ENCODE results near the gene EPB41L1. TPM values are rescaled to one million over a fixed set of nuclear protein-coding genes. Genes with fewer than 3 reads are reported as not detected.

Gene EPB41L1
- polyA plus RNA-seq, 4 donors, result 10.5 to 26.5 (median 12.6) TPM

GRCh38 chr20:36207602-36208001 is 53.1 kb downstream of the EPB41L1 start:
- no peak overlapping the region for H3K4me3 ChIP-seq (ENCODE audit: low read depth in 1 of 3, low read length in 3 of 3)
- H3K9me3 ChIP-seq (ENCODE audit: control insufficient read depth in 2 of 2, insufficient read depth in 1 of 2, low read depth in 1 of 2, low read length in 1 of 2), result no peaks in the 10 kb centered on the region
- 79 to 93% (median 87%) methylated on average over 11 of the region's 11 CpGs for WGBS, 3 donors
- no peaks in the 10 kb centered on the region for H3K27me3 ChIP-seq (ENCODE audit: control insufficient read depth in 3 of 3, insufficient read depth in 3 of 3, low read length in 3 of 3)
- no peak overlapping the region for H3K27ac ChIP-seq (ENCODE audit: low read depth in 1 of 3, low read length in 2 of 3)
- H3K4me1 ChIP-seq (ENCODE audit: control insufficient read depth in 3 of 3, insufficient read depth in 2 of 3, low read depth in 1 of 3, low read length in 2 of 3), result no peaks in the 10 kb centered on the region
- FAIRE-seq, result no peak
- peaks cover 3 to 82% (median 13%) of the 10 kb centered on the region in 3 donors for H3K36me3 ChIP-seq (ENCODE audit: control insufficient read depth in 3 of 3, insufficient read depth in 2 of 3, low read depth in 1 of 3, low read length in 3 of 3)
- no peak for DNase-seq

DNA sequence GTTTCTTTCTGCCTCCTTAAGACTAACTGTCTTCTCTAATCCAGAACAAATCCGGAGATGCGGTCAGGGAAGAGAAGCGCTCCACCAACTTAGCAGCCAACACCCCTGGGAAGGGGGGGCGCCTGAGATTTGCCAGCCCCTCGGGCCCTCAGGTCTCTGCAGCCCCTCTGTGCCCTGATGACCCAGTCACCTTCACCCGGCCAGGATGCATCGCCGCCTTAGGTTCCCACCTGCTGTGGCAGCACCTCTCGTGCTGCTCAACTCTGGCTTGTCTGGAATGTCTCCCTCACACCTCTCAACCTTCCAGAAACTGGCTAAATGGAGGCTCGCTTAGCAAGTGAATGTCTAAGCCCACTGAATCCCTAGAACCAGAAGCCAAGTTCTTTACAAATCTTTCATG is 53.7 kb downstream of the EPB41L1 start:
- no peaks in the 10 kb centered on the region for H3K4me1 ChIP-seq (ENCODE audit: control insufficient read depth in 3 of 3, insufficient read depth in 2 of 3, low read depth in 1 of 3, low read length in 2 of 3)
- WGBS, 3 donors, result 89 to 91% (median 91%) methylated on average over 10 of the region's 10 CpGs
- peaks cover 3 to 81% (median 13%) of the 10 kb centered on the region in 3 donors for H3K36me3 ChIP-seq (ENCODE audit: control insufficient read depth in 3 of 3, insufficient read depth in 2 of 3, low read depth in 1 of 3, low read length in 3 of 3)
- no peak for DNase-seq
- H3K27ac ChIP-seq (ENCODE audit: low read depth in 1 of 3, low read length in 2 of 3), result no peak overlapping the region
- no peak for FAIRE-seq
- no peak overlapping the region for H3K4me3 ChIP-seq (ENCODE audit: low read depth in 1 of 3, low read length in 3 of 3)
- H3K9me3 ChIP-seq (ENCODE audit: control insufficient read depth in 2 of 2, insufficient read depth in 1 of 2, low read depth in 1 of 2, low read length in 1 of 2), result no peaks in the 10 kb centered on the region
- no peaks in the 10 kb centered on the region for H3K27me3 ChIP-seq (ENCODE audit: control insufficient read depth in 3 of 3, insufficient read depth in 3 of 3, low read length in 3 of 3)

GRCh38 chr20:36210436-36211021 is 56.0 kb downstream of the EPB41L1 start:
- DNase-seq, result no peak
- Histone ChIP-seq H3K9me3 (ENCODE audit: control insufficient read depth in 2 of 2, insufficient read depth in 1 of 2, low read depth in 1 of 2, low read length in 1 of 2) (no peaks in the 10 kb centered on the region), H3K36me3 (ENCODE audit: control insufficient read depth in 3 of 3, insufficient read depth in 2 of 3, low read depth in 1 of 3, low read length in 3 of 3) (peaks cover 3 to 82% (median 12%) of the 10 kb centered on the region in 3 donors), H3K27ac (ENCODE audit: low read depth in 1 of 3, low read length in 2 of 3) (no peak overlapping the region), H3K4me1 (ENCODE audit: control insufficient read depth in 3 of 3, insufficient read depth in 2 of 3, low read depth in 1 of 3, low read length in 2 of 3) (no peaks in the 10 kb centered on the region), H3K4me3 (ENCODE audit: low read depth in 1 of 3, low read length in 3 of 3) (no peak overlapping the region), H3K27me3 (ENCODE audit: control insufficient read depth in 3 of 3, insufficient read depth in 3 of 3, low read length in 3 of 3) (no peaks in the 10 kb centered on the region)
- FAIRE-seq, result no peak
- 85 to 89% (median 86%) methylated on average over 5 of the region's 5 CpGs for WGBS, 3 donors

DNA sequence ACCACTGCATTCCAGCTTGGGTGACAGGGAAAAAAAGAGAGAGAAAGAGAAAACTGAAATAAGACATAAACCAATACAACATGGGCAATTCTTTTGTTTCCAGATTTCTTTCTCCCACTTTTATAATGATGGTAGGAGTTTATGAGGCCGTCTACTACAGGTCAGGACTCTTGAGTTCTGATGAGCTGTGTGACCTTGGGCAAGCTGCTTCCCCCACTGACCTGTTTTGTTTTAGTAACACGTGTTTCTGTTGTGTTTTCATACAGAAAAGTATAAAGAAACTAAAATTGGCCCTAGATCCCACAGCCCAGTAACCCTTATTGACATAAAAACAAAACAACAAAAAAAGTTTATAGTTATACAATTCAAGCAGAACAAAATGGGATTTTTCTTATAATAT is 58.8 kb downstream of the EPB41L1 start:
- FAIRE-seq, result no peak
- Histone ChIP-seq H3K4me1 (ENCODE audit: control insufficient read depth in 3 of 3, insufficient read depth in 2 of 3, low read depth in 1 of 3, low read length in 2 of 3) (no peaks in the 10 kb centered on the region), H3K9me3 (ENCODE audit: control insufficient read depth in 2 of 2, insufficient read depth in 1 of 2, low read depth in 1 of 2, low read length in 1 of 2) (no peaks in the 10 kb centered on the region), H3K36me3 (ENCODE audit: control insufficient read depth in 3 of 3, insufficient read depth in 2 of 3, low read depth in 1 of 3, low read length in 3 of 3) (peaks cover 3 to 67% (median 5%) of the 10 kb centered on the region in 3 donors), H3K27me3 (ENCODE audit: control insufficient read depth in 3 of 3, insufficient read depth in 3 of 3, low read length in 3 of 3) (no peaks in the 10 kb centered on the region), H3K27ac (ENCODE audit: low read depth in 1 of 3, low read length in 2 of 3) (no peak overlapping the region), H3K4me3 (ENCODE audit: low read depth in 1 of 3, low read length in 3 of 3) (no peak overlapping the region)
- DNase-seq, result no peak
- WGBS, 3 donors, result 60 to 71% (median 61%) methylated on average over 2 of the region's 2 CpGs

GRCh38 chr20:36214684-36215256 is 60.2 kb downstream of the EPB41L1 start:
- Histone ChIP-seq H3K9me3 (ENCODE audit: control insufficient read depth in 2 of 2, insufficient read depth in 1 of 2, low read depth in 1 of 2, low read length in 1 of 2) (no peaks in the 10 kb centered on the region), H3K36me3 (ENCODE audit: control insufficient read depth in 3 of 3, insufficient read depth in 2 of 3, low read depth in 1 of 3, low read length in 3 of 3) (peaks cover 1 to 65% (median 3%) of the 10 kb centered on the region in 3 donors), H3K4me3 (ENCODE audit: low read depth in 1 of 3, low read length in 3 of 3) (no peak overlapping the region), H3K4me1 (ENCODE audit: control insufficient read depth in 3 of 3, insufficient read depth in 2 of 3, low read depth in 1 of 3, low read length in 2 of 3) (no peaks in the 10 kb centered on the region), H3K27ac (ENCODE audit: low read depth in 1 of 3, low read length in 2 of 3) (no peak overlapping the region), H3K27me3 (ENCODE audit: control insufficient read depth in 3 of 3, insufficient read depth in 3 of 3, low read length in 3 of 3) (no peaks in the 10 kb centered on the region)
- DNase-seq (no peak), FAIRE-seq (no peak)
- 64 to 76% (median 69%) methylated on average over 5 of the region's 5 CpGs for WGBS, 3 donors

GRCh38 chr20:36215778-36216177 is 61.2 kb downstream of the EPB41L1 start:
- Histone ChIP-seq H3K27ac (ENCODE audit: low read depth in 1 of 3, low read length in 2 of 3) (no peak overlapping the region), H3K27me3 (ENCODE audit: control insufficient read depth in 3 of 3, insufficient read depth in 3 of 3, low read length in 3 of 3) (no peaks in the 10 kb centered on the region), H3K4me3 (ENCODE audit: low read depth in 1 of 3, low read length in 3 of 3) (no peak overlapping the region), H3K36me3 (ENCODE audit: control insufficient read depth in 3 of 3, insufficient read depth in 2 of 3, low read depth in 1 of 3, low read length in 3 of 3) (peaks cover 0 to 62% (median 0%) of the 10 kb centered on the region in 3 donors), H3K4me1 (ENCODE audit: control insufficient read depth in 3 of 3, insufficient read depth in 2 of 3, low read depth in 1 of 3, low read length in 2 of 3) (no peaks in the 10 kb centered on the region), H3K9me3 (ENCODE audit: control insufficient read depth in 2 of 2, insufficient read depth in 1 of 2, low read depth in 1 of 2, low read length in 1 of 2) (no peaks in the 10 kb centered on the region)
- 87 to 97% (median 91%) methylated on average over 4 of the region's 4 CpGs for WGBS, 3 donors
- FAIRE-seq, result no peak
- DNase-seq, result no peak

DNA sequence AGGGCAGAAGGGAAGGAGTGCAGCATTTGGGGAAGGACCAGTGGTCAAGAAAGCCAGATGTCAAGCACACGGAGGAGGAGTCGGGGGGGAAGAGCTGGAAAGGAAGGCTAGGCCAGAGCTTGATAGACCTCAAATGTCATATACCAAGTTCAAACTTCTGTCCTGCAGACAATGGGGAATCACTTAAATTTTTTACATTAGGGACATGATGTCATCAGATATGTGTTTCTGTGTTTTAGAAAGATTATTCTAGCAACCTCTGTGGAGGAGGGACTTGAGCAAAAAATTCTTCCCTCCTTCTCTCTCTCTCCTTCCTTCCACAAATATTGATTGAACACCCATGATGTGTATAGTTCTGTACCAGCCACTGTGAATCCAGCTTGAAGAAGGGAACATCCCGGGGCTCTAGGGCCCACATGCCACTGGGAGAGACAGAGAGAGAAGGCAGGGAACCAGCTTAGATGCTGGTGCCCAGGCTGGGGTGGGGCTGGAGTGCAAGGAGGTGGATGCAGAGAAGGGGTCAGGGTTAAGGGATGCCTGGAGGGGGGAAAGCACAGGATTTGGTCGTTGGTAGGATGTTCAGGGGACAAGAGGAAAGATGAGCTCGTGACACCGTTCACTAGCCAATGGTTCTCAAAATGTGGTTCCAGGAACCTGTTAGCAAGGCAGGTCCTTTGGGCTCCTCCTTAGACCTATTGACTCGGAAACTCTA is 61.9 kb downstream of the EPB41L1 start:
- DNase-seq (no peak), FAIRE-seq (no peak)
- no peak overlapping the region for H3K4me3 ChIP-seq (ENCODE audit: low read depth in 1 of 3, low read length in 3 of 3)
- H3K4me1 ChIP-seq (ENCODE audit: control insufficient read depth in 3 of 3, insufficient read depth in 2 of 3, low read depth in 1 of 3, low read length in 2 of 3), result no peaks in the 10 kb centered on the region
- H3K9me3 ChIP-seq (ENCODE audit: control insufficient read depth in 2 of 2, insufficient read depth in 1 of 2, low read depth in 1 of 2, low read length in 1 of 2), result no peaks in the 10 kb centered on the region
- no peaks in the 10 kb centered on the region for H3K27me3 ChIP-seq (ENCODE audit: control insufficient read depth in 3 of 3, insufficient read depth in 3 of 3, low read length in 3 of 3)
- 75 to 81% (median 77%) methylated on average over 7 of the region's 7 CpGs for WGBS, 3 donors
- peaks cover 0 to 61% (median 0%) of the 10 kb centered on the region in 3 donors for H3K36me3 ChIP-seq (ENCODE audit: control insufficient read depth in 3 of 3, insufficient read depth in 2 of 3, low read depth in 1 of 3, low read length in 3 of 3)
- H3K27ac ChIP-seq (ENCODE audit: low read depth in 1 of 3, low read length in 2 of 3), result no peak overlapping the region

GRCh38 chr20:36217226-36217625 is 62.7 kb downstream of the EPB41L1 start:
- Histone ChIP-seq H3K36me3 (ENCODE audit: control insufficient read depth in 3 of 3, insufficient read depth in 2 of 3, low read depth in 1 of 3, low read length in 3 of 3) (peaks cover 0 to 62% (median 0%) of the 10 kb centered on the region in 3 donors), H3K4me1 (ENCODE audit: control insufficient read depth in 3 of 3, insufficient read depth in 2 of 3, low read depth in 1 of 3, low read length in 2 of 3) (no peaks in the 10 kb centered on the region), H3K4me3 (ENCODE audit: low read depth in 1 of 3, low read length in 3 of 3) (no peak overlapping the region), H3K27me3 (ENCODE audit: control insufficient read depth in 3 of 3, insufficient read depth in 3 of 3, low read length in 3 of 3) (no peaks in the 10 kb centered on the region), H3K9me3 (ENCODE audit: control insufficient read depth in 2 of 2, insufficient read depth in 1 of 2, low read depth in 1 of 2, low read length in 1 of 2) (no peaks in the 10 kb centered on the region), H3K27ac (ENCODE audit: low read depth in 1 of 3, low read length in 2 of 3) (no peak overlapping the region)
- DNase-seq (peak; percentile 10 to 32), FAIRE-seq (no peak)
- 23 to 54% (median 47%) methylated on average over 4 of the region's 4 CpGs for WGBS, 3 donors
